ENCODE data around the gene WDR7. TPM values are rescaled to one million over a fixed set of nuclear protein-coding genes. Genes with fewer than 3 reads are reported as not detected.

Gene WDR7
- total RNA-seq, 1 donor from 2014 or later, result 36.4 TPM

GRCh38 chr18:56984731-56985130, 333.6 kb downstream of the WDR7 start:
- intact Hi-C loops (cut with micrococcal nuclease), result no loop called here

GRCh38 chr18:56986829-56987228, 335.7 kb downstream of the WDR7 start:
- intact Hi-C loops (cut with micrococcal nuclease), result no loop called here

DNA sequence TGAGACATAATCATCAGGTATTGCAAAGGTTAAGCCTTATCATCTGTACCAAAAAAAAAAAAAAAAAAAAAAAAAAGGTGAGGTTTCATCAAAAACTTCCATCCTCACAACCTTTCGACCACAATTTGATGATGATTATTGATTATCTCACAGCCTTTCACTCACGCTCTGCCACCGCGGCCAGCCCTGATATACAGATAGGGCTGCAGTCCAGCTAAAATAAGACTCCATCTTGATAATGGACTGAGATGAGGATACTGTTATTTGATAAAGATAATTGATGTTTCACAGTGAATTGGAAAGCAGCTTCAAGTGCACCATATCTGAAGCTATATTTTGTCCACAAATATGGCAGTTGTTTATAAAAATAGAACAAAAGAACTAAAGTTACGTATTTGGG, 336.1 kb downstream of the WDR7 start:
- intact Hi-C loops (cut with micrococcal nuclease), result no loop called here

- intact Hi-C loops (cut with micrococcal nuclease), result no loop called here
These were observed 336.9 kb downstream of the WDR7 start for GRCh38 chr18:56988022-56988421.

DNA sequence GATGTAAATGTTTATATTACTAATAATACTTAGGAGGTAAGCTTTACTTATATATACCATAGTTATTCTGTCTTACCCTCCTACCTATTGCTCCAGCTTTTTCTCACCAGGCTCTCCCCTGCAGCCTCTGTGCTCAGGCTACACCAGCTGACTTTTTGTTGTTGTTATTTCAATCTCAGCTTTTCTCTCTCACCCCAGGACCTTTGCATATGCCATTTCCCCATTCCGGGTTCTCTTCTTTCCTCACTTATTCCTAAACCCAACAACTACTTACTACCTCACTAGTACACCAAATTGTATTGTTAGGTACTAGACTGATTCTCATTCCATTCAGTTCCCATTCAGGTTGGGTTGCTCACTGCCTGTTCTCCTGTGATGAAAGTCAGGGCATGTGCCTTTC, 339.5 kb downstream of the WDR7 start:
- intact Hi-C loops (cut with micrococcal nuclease), result no loop called here

- intact Hi-C loops (cut with micrococcal nuclease), result no loop called here
These were observed 341.6 kb downstream of the WDR7 start for GRCh38 chr18:56992777-56993176.

DNA sequence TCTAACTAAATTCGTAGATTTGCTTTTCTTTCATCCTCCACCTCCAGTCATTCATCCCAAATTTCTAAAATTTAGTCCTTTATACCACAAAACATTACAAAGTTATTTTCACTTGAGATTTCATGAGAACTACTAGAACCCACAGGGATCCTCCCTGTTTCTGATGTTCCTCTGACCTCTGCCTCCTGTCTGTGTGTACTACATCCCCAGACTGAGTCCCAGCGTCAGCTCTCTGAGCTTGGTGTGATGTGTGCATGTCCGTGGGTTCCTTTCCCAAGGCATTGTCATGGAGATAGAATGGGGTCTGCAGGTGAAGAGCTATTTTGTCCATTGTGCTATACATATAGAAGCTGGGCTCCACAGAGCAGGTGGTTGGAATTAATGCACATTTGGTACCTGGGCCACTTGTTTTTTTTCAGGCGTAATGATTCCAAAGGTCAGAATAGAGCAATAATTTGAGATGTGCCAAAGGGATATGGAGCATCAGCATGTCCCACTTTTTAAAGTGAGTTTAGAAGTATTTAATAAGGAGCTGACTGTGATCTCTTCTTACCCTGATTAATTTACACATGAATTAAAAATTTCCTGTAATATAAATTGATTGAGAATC, 344.5 kb downstream of the WDR7 start:
- intact Hi-C loops (cut with micrococcal nuclease), result no loop called here

- intact Hi-C loops (cut with micrococcal nuclease), result no loop called here
These were observed 346.0 kb downstream of the WDR7 start for GRCh38 chr18:56997200-56997599.

DNA sequence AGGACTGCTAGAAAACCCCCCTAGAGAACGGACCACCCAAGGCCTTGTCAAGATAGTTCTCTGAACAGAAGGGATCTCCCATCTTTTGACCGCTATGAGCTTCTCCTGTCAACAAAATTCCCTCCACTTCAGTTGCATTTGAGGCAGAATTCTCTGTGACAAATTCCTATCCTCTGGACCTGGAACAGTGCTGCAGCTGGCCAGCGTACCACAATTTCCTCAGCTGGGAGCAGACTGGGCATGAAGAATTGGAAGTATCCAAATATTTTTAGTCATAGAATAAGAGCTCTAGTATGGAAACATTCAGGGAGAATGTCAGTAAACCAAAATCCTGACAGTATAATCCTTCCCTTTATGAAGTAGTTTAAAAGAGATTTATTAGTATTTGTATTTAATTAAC, 348.7 kb downstream of the WDR7 start:
- intact Hi-C loops (cut with micrococcal nuclease), result no loop called here

DNA sequence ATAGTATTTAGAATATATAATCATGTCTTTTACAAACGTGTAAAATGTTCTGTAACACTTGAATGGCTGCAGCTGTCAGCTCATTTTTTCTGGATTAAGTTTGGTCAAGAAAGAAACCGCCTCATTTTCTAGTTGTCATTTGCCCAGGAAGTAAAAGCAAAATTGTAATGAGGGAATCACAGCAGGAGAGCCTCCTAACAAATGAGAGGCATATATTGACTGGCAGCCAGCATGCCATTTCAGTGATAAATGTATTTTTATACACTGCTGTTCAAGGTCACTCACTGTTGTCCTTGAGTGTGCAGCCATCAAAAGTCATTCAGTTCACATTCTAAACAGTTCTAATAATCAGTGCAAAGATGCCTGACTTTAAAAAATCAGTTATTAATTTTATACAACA, 351.5 kb downstream of the WDR7 start:
- intact Hi-C loops (cut with micrococcal nuclease), result no loop called here

DNA sequence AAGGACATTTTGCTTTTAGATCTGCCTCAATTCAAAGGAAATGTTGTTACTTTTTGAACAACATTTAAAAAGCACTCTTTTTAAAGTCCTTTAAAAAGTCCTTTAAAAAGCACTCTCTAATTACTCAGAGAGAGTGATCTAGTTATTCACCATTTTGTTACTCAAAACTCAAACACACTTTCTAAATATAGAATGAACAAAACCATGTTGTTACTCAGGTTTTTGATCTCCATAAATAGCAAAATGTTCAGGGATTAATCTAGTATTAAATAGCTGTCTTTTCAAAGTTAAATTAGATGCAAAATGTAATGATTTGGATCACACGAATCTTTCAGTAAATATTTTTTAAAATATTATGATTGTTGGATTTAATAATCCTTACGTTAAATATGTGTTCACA, 352.2 kb downstream of the WDR7 start:
- intact Hi-C loops (cut with micrococcal nuclease), result no loop called here

DNA sequence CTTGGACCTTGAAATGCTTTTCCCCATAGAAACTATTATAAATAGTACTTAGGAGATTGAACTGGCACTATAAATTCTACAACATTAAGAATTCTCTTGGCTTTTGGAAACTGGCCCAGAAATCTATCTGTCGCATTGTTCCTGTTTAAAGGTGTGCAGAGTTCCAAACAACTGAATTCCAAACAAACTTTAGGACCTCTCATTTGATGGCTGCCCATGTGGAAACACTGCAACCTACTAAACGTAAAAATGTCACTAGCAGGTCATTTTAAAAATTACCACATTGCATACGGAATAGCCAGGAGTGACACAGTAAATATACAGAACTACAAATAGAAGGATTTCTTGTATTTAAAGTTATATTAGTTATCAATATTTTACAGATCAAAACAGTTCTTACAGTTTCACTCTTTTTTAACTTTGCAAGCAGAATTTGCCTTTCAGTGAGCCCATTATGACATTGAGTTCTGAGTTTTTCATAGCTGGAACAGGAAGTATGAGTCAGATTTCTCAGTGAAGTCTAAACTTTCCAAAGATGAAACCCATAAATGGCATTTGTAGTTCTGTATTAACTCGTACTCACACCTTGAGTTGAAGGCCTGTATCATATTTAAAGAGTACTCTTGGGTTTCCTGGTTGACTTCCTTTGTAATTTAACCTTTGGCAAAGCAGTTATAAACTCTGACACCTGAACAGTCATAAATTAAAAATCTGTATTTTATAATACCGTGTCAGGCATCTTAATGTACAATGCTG, 353.4 kb downstream of the WDR7 start:
- intact Hi-C loops (cut with micrococcal nuclease), result loop anchor here (1.0 kb wide), 1 partner anchor 13 kb away; no protein-coding TSS in a partner anchor

GRCh38 chr18:57008001-57008686, 357.0 kb downstream of the WDR7 start:
- intact Hi-C loops (cut with micrococcal nuclease), result no loop called here

GRCh38 chr18:57009844-57010243, 358.7 kb downstream of the WDR7 start:
- intact Hi-C loops (cut with micrococcal nuclease), result loop anchor here (10.0 kb wide), 1 partner anchor 355 kb away; the partner anchor contains the start of gene WDR7

- intact Hi-C loops (cut with micrococcal nuclease), result loop anchor here (10.0 kb wide), 1 partner anchor 360 kb away; the partner anchor contains the start of gene WDR7
These were observed 363.7 kb downstream of the WDR7 start for GRCh38 chr18:57014772-57015413.

GRCh38 chr18:57015451-57015850, 364.3 kb downstream of the WDR7 start:
- intact Hi-C loops (cut with micrococcal nuclease), result loop anchor here (10.0 kb wide), 1 partner anchor 361 kb away; the partner anchor contains the start of gene WDR7

DNA sequence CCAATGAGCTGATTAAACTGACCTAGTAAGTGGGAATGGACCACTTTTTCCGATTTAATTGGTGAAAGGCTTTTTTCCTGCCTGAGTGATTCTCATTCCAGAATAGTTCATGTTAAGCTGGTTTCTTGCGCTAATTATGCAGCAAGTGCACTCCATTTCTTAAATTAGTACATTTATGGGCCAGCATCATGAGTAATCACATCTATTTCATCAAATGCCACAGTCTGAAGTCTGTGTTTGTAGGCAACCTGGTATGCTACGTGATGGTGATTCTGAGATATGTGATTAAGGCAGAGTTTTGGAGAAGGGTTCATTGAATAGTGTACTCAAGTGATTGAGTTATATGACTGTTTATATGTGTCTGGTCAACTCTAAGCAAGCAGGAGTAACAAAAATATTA, 367.7 kb downstream of the WDR7 start:
- intact Hi-C loops (cut with micrococcal nuclease), result loop anchor here (10.0 kb wide), 1 partner anchor 364 kb away; the partner anchor contains the start of gene WDR7

DNA sequence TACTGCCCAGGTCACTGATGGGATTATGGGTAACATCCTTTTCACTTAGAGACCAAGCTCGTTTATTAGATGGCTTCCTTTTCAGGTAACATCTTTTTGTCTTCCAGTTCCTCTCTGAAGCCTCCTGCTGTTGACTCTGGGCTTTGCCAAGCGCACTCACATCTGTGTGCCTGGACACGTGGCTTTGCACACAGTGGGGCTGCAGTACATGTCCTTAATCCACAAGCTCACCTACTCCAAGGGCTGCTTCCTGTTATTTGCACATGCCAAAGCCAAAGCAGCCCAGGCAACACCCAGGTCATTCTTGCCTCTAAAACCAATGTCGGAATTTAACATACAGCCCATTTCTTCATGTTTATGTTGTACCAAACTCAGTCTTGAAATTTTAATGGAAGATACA, 371.6 kb downstream of the WDR7 start:
- intact Hi-C loops (cut with micrococcal nuclease), result no loop called here

GRCh38 chr18:57023275-57023882, 372.2 kb downstream of the WDR7 start:
- intact Hi-C loops (cut with micrococcal nuclease), result no loop called here

DNA sequence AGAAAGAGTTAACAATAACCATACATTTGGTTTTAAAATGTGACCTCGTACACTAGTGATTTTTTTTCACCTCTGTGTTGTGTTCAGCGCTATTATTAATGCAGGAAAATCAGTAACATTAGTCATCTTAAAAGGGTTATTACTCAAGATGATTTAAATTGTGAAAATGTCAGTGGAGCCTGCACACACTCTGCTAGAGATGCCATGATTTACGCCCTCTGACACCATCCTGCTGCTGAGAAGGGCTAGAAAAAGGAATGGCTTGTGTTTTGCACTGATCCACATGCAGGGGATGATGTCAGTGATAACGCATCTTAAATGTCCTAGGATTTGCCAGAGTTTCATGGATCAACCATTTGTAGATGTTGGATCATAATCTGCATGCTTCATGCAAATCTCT, 374.4 kb downstream of the WDR7 start:
- intact Hi-C loops (cut with micrococcal nuclease), result no loop called here

DNA sequence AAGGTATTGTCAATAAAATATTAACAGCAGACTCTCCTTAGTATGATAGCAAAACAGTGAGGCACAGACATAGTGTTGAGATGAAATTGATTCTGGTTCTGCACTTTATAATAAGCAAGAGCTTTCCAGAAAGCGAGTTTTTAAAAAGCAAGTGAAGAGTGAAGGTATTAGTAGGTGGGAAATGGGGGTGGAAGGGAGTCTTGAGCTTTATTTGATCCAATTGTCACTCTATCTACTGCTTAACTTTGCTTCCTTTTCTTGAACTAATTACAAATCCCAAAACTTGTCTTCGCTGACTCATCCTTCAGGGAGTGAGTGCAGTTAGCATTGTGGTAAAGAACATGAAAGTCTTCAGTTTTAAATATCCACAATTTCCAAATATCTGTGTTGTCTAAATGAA, 375.2 kb downstream of the WDR7 start:
- intact Hi-C loops (cut with micrococcal nuclease), result no loop called here

Measured in T-helper 2 cell treated with Interferon-gamma antibody and Interleukin-4, amounts not matched to agents 100 ng/mL and 5 ng/mL, for 36 hours (primary cell).